GM19043 (cell line): ENCODE measurements around the gene GNG13.

ENCODE experiments used
- ATAC-seq: cut with Tn5 transposase; IDR thresholded peaks from one replicate; pipeline ENCODE4 v1.9.1; 2021; ENCODE audit warnings: low read depth; ENCODE audit not compliant: unreplicated experiment

Gene GNG13

DNA sequence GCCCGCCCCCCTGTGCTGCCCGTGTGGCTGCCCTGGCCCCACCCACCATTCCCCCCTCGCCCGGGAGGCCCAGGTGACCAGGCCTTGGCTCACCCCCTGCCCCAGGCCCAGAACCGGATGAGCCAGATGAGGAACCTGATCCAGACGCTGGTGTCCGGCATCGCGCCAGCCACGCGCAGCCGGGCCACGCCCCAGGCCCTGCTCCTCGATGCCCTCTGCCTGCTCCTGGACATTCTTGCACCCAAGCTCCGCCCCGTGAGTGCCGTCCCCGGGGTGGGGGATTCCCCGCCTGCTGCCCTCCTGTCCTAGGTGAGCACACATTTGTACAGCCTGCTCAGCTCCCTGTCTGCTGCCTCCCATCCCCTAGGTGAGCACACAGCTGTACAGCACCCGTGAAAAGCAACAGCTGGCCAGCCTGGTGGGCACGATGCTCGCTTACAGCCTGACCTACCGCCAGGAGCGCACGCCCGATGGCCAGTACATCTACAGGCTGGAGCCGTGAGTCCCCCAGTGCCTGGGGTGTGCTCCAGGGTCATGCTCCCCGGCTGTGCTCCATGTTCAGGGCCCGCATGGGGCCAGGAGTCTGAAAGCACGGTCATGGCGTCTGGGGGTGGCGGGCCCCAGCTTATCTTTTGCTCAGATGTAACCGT, 4.8 kb downstream of the GNG13 start:
- no peak for ATAC-seq

- ATAC-seq: no peak
Measured at GRCh38 chr16:794853-795466, 5.6 kb downstream of the GNG13 start.

- no peak for ATAC-seq
Measured at GRCh38 chr16:794091-794822, 6.3 kb downstream of the GNG13 start.

- no peak for ATAC-seq
Measured at GRCh38 chr16:793414-793813, 7.1 kb downstream of the GNG13 start.

GRCh38 chr16:792221-792995, 8.1 kb downstream of the GNG13 start:
- no peak for ATAC-seq

DNA sequence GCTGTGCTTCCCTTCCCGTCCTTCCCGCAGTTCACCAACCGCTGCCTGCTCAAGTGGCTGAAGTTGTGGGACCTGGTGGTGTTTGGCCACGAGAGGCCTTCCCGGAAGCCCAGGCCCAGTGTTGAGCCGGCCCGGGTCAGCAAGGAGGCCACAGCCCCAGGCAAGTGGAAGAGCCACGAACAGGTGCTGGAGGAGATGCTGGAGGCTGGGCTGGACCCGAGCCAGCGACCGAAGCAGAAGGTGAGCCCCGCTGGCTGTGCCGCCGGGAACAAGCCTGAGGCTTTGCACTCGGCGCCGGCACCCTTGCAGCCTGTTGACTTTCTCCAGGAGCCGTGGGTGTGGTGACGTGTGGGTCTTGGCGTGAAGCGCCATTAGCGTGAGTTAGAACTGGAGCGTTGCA, 9.4 kb downstream of the GNG13 start:
- ATAC-seq: no peak

DNA sequence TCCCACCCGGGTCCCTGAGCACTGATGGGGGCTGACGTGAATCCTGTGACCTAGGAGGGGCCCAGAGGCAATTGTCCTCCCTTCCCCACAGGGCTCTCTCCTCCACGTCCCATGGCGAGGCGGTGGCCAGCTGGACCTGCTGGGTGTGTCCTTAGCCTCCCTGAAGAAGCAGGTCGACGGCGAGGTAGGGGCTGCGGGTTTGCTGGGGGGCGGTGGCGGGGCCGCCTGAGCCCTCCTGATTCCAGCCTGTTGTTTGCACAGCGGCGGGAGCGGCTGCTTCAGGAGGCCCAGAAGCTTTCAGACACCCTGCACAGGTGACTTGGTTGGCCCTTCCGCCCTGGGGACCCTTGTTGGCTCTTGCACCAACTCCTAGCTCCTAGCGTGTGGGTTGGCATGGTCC, 10.4 kb downstream of the GNG13 start:
- ATAC-seq: no peak

GRCh38 chr16:789191-789850, 11.2 kb downstream of the GNG13 start:
- ATAC-seq: no peak

DNA sequence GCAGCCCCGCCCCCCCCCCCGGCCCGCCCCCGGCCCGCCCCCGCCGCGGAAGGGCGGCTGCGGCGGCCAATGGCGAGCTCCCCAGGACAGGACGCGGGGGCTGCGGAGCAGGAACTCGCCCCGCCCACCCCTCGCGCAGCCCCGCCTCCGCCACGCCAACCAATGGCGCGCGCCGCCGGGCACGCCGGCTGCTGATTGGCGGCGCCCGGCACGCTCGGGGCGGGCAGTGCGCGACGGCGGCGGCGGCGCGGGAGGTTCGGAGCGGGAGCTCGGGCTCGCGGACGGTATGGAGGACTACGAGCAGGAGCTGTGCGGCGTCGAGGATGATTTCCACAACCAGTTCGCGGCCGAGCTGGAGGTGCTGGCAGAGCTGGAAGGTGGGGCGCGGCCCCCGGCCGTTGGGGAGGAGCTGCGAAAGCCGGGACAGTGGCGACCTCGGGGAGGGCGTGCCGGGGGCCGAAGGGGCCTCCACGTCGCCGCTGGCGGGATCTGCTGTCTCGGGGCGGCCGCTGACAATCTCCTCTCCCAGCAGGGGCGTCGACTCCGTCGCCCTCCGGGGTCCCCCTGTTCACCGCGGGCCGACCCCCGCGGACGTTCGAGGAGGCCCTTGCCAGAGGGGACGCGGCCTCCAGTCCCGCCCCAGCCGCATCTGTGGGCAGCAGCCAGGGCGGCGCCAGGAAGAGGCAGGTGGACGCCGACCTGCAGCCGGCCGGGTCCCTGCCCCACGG, 12.0 kb downstream of the GNG13 start, which contains the start of gene CHTF18:
Gene CHTF18, plus strand, starts transcription at position 222 of the 728 bp plus-strand sequence. Its CDS starts 65 bp downstream, at position 287.
- ATAC-seq: peak; percentile 66

DNA sequence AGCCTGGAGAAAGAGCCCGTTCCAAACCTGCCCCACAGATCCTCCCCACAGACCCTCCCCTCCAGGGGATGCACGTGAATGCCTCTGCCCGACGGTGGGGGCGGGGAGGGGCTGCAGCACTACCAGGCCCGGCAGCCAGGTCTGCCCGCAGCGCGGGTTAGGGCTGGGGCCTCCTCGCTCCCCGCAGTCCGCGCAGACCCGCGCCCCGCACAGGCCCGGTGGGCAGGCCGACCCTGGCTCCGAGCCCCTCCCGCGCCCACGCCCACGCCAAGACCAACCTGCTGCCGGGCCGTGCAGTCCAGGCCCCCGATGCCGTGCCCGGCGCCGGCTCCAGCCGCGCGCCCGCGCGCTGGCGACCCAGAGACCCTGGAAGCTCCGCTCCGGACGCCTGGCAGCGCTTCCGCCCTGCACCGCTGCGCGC, 12.5 kb downstream of the GNG13 start, which contains the start of gene RPUSD1:
Gene RPUSD1, minus strand, starts transcription at position 404 of the 421 bp plus-strand sequence. CDS start 644 bp downstream, outside the sequence.
- no peak for ATAC-seq

- peak; percentile 12 for ATAC-seq
Measured at GRCh38 chr16:787321-787966, 13.1 kb downstream of the GNG13 start.

- ATAC-seq: no peak
Measured at GRCh38 chr16:785563-786535, 14.7 kb downstream of the GNG13 start.

DNA sequence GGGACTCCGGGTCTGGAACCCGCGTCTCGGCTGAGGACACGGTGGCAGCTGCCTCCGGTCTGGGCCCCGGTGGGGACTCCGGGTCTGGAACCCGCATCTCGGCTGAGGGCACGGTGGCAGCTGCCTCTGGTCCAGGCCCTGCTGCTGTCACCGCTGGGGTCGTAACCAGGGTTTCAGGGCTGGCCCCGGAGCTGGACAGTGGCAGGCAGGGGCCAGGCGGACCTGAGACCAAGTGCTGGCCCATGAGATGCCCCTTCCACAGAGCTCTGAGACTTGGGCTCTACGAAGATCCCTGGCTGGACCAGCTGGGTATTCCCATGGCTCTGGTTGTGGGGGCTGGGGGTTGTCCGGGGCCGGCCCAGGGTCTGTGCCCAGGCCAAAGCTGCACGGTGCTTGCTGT, 16.1 kb downstream of the GNG13 start:
- no peak for ATAC-seq

- ATAC-seq: no peak
Measured at GRCh38 chr16:783404-784161, 17.0 kb downstream of the GNG13 start.

DNA sequence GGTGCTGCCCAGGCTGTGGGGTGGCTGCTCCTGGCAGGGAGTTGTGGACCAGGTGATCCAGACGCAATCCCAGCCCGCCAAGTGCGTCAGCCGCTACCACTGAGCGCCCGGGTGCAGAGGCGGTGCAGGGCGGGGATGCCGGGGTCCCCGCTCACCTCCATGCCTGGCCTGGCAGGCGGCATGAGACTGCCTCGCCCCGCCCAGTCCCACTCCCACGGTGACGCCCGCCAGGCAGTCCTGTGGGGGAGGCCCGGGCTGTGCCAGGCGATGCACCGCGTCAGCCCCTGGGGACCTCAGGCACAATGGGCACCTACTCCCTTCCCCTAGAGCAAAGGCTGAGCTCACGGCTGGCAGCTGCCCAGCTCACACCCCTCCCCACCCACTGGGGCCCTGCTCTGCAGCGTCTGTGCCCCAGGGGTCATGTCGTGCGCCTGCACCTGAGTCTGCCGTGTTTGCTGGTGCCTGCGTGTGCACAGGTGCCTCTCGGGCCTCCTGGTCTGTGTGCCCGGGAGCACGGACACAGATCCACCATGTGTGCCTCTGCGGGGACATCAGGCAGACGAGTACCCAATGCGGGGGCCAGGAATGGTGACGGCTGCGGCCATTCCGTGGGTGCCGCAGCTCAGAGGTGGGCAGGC, 17.6 kb downstream of the GNG13 start:
- ATAC-seq: no peak

GRCh38 chr16:782258-782657, 18.3 kb downstream of the GNG13 start:
- no peak for ATAC-seq
